CD14-positive monocyte (primary cell): Measurements from ENCODE around the gene TACC3. TPM values are rescaled to one million over a fixed set of nuclear protein-coding genes. Genes with fewer than 3 reads are reported as not detected.

Source experiments
- DNase-seq, 3 donors: peaks; one replicate each; pipeline ENCODE4 v3.0.0-alpha.2; 2011 to 2022
- H2AFZ ChIP-seq: 2 replicates; pipeline ENCODE4 v1.6.0; 2012; ENCODE audit warnings: mild to moderate bottlenecking, low read depth, low read length, inconsistent platforms; ENCODE audit not compliant: insufficient read depth, poor library complexity, severe bottlenecking
- H3K27ac ChIP-seq, 2 donors: 1 replicate in 1 of 2; 2 replicates in 1 of 2; pipeline ENCODE4 v1.5.1; 2012 to 2013; ENCODE audit warnings: low read length in 2 of 2, control low read depth in 1 of 2, inconsistent platforms in 1 of 2, low read depth in 1 of 2, mild to moderate bottlenecking in 1 of 2
- H3K27me3 ChIP-seq, 2 donors: one replicate each; pipeline versions ENCODE4 v1.6.0 to v1.6.1; 2011 to 2013; ENCODE audit warnings: low read length in 2 of 2; ENCODE audit not compliant: control insufficient read depth in 2 of 2, insufficient read depth in 2 of 2
- H3K36me3 ChIP-seq, 2 donors: replicated peaks in 1 of 2; 1 replicate in 1 of 2; 2 replicates in 1 of 2; pipeline versions ENCODE4 v1.5.1 to v1.6.1; 2012 to 2013; ENCODE audit warnings: low read length in 2 of 2, control low read depth in 1 of 2, inconsistent platforms in 1 of 2, mild to moderate bottlenecking in 1 of 2; ENCODE audit not compliant: insufficient read depth in 2 of 2, control insufficient read depth in 1 of 2
- H3K4me1 ChIP-seq, 2 donors: 1 replicate in 1 of 2; 2 replicates in 1 of 2; pipeline versions ENCODE4 v1.5.1 to v1.6.1; 2012 to 2013; ENCODE audit warnings: low read length in 2 of 2, control low read depth in 1 of 2, inconsistent platforms in 1 of 2, mild to moderate bottlenecking in 1 of 2, moderate library complexity in 1 of 2; ENCODE audit not compliant: insufficient read depth in 2 of 2, control insufficient read depth in 1 of 2
- H3K4me2 ChIP-seq: replicated peaks from 2 replicates; pipeline ENCODE3; 2012; ENCODE audit warnings: low read length, moderate library complexity, mild to moderate bottlenecking; ENCODE audit not compliant: poor library complexity, severe bottlenecking; ENCODE audit errors: extremely low read depth
- H3K4me3 ChIP-seq, 3 experiments: fragments of 200-600 bp in 1 of 3; sonication (generic) in 1 of 3; replicated peaks in 1 of 3; 1 replicate in 2 of 3; 2 replicates in 1 of 3; pipeline ENCODE4 v1.5.1; 2011 to 2013; ENCODE audit warnings: low read length in 3 of 3, mild to moderate bottlenecking in 3 of 3, control low read depth in 2 of 3, low read depth in 2 of 3, inconsistent platforms in 1 of 3, moderate library complexity in 1 of 3
- H3K79me2 ChIP-seq: 2 replicates; pipeline ENCODE4 v1.6.0; 2012; ENCODE audit warnings: mild to moderate bottlenecking, control low read depth, inconsistent platforms, low read length, moderate library complexity; ENCODE audit not compliant: insufficient read depth
- H3K9ac ChIP-seq: 2 replicates; pipeline ENCODE4 v1.6.0; 2017; ENCODE audit warnings: low read length, mild to moderate bottlenecking; ENCODE audit not compliant: insufficient read depth, poor library complexity, severe bottlenecking
- H3K9me3 ChIP-seq, 2 donors: replicated peaks in 1 of 2; 1 replicate in 1 of 2; 2 replicates in 1 of 2; pipeline versions ENCODE4 v1.5.1 to v1.6.1; 2012 to 2013; ENCODE audit warnings: low read length in 2 of 2, control low read depth in 1 of 2; ENCODE audit not compliant: control insufficient read depth in 1 of 2, insufficient read depth in 1 of 2
- H4K20me1 ChIP-seq: 2 replicates; pipeline ENCODE4 v1.6.0; 2012; ENCODE audit warnings: mild to moderate bottlenecking, low read length, control low read depth, moderate library complexity; ENCODE audit not compliant: insufficient read depth
- H3K27ac Mint-ChIP-seq, 7 donors: one replicate each; pipeline ENCODE4 v1.8.0; 2020; ENCODE audit warnings: mild to moderate bottlenecking in 7 of 7, mixed read lengths in 7 of 7, moderate library complexity in 6 of 7, inconsistent platforms in 2 of 7
- H3K27me3 Mint-ChIP-seq, 3 donors: one replicate each; pipeline ENCODE4 v1.8.0; 2021 to 2022; ENCODE audit warnings: low read depth in 3 of 3, mild to moderate bottlenecking in 3 of 3, mixed read lengths in 3 of 3, moderate library complexity in 3 of 3, inconsistent platforms in 1 of 3
- H3K36me3 Mint-ChIP-seq, 2 donors: one replicate each; pipeline ENCODE4 v1.8.0; 2020; ENCODE audit warnings: mixed read lengths in 2 of 2, inconsistent platforms in 1 of 2, mild to moderate bottlenecking in 1 of 2
- H3K4me1 Mint-ChIP-seq: one replicate; pipeline ENCODE4 v1.8.0; 2020; ENCODE audit warnings: mild to moderate bottlenecking, mixed read lengths
- H3K4me3 Mint-ChIP-seq, 2 donors: one replicate each; pipeline ENCODE4 v1.8.0; 2020; ENCODE audit warnings: mild to moderate bottlenecking in 2 of 2, mixed read lengths in 2 of 2, moderate library complexity in 1 of 2
- H3K9me3 Mint-ChIP-seq, 7 donors: one replicate each; pipeline ENCODE4 v1.8.0; 2020 to 2022; ENCODE audit warnings: mixed read lengths in 7 of 7, mild to moderate bottlenecking in 6 of 7, moderate library complexity in 6 of 7, inconsistent platforms in 2 of 7
- WGBS: methylation state at CpG from one replicate; pipeline ENCODE4 v1.1.5; 2013; ENCODE audit warnings: missing lambda C conversion rate; ENCODE audit not compliant: insufficient coverage; 5-methylcytosine and 5-hydroxymethylcytosine counted together
- intact Hi-C, 2 donors: fragments of 100-400 bp; cut with micrococcal nuclease; formaldehyde crosslinking; loops; one replicate each; pipeline versions ENCODE4 v1.15.0 to v1.15.1; 2023
- polyA plus RNA-seq, 3 donors: library from polyadenylated mRNA; depleted of rRNA in 1 of 3; unstranded in 2 of 3; stranded (reverse) in 1 of 3; fragments of 300-500 nt in 2 of 3; fragments of >200 nt in 1 of 3; fragmentation: Illumina TruSeq in 2 of 3; gene quantifications; 1 replicate in 2 of 3; 2 replicates in 1 of 3; pipeline ENCODE4 v1.2.3, GENCODE V29; 2012 to 2021
- TF ChIP-seq, protein P1 (sequence below): fragments of 200-600 bp; IDR thresholded peaks from one replicate; pipeline ENCODE4 v1.8.0; 2022; ENCODE audit warnings: antibody characterized with exemption, mild to moderate bottlenecking

TACC3 gene
- polyA plus RNA-seq, 3 donors: 43.7 to 84.2 (median 56.6) TPM

GRCh38 chr4:1754336-1754735, 33.0 kb downstream of the TACC3 start:
- Mint-ChIP-seq H3K4me1 (peaks cover 10% of the 10 kb centered on the region), H3K36me3 (no peaks in the 10 kb centered on the region), H3K27ac (peak overlapping the region in 1 of 7 donors; percentile 12), H3K9me3 (no peaks in the 10 kb centered on the region), H3K27me3 (peaks cover 0 to 2% (median 0%) of the 10 kb centered on the region in 3 donors), H3K4me3 (no peak overlapping the region)
- peaks cover 21 to 23% of the 10 kb centered on the region in 2 donors for H3K4me1 ChIP-seq
- DNase-seq: no peak
- intact Hi-C loops: loop anchor here in 1 of 2 donors (5.0 kb wide), 1 partner anchor 53 kb away; no protein-coding TSS in a partner anchor
- H3K4me2 ChIP-seq: no peak overlapping the region
- H3K36me3 ChIP-seq: no peaks in the 10 kb centered on the region
- WGBS: 77% methylated on average over 4 of the region's 5 CpGs
- H3K9ac ChIP-seq: no peak overlapping the region
- peak overlapping the region; percentile 95 for H2AFZ ChIP-seq
- no peak overlapping the region for H3K4me3 ChIP-seq
- no peak overlapping the region for H3K27ac ChIP-seq
- H3K79me2 ChIP-seq: no peaks in the 10 kb centered on the region
- H3K27me3 ChIP-seq: no peaks in the 10 kb centered on the region
- TF ChIP-seq, protein P1, sequence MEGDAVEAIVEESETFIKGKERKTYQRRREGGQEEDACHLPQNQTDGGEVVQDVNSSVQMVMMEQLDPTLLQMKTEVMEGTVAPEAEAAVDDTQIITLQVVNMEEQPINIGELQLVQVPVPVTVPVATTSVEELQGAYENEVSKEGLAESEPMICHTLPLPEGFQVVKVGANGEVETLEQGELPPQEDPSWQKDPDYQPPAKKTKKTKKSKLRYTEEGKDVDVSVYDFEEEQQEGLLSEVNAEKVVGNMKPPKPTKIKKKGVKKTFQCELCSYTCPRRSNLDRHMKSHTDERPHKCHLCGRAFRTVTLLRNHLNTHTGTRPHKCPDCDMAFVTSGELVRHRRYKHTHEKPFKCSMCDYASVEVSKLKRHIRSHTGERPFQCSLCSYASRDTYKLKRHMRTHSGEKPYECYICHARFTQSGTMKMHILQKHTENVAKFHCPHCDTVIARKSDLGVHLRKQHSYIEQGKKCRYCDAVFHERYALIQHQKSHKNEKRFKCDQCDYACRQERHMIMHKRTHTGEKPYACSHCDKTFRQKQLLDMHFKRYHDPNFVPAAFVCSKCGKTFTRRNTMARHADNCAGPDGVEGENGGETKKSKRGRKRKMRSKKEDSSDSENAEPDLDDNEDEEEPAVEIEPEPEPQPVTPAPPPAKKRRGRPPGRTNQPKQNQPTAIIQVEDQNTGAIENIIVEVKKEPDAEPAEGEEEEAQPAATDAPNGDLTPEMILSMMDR: no peak
- H3K9me3 ChIP-seq: no peaks in the 10 kb centered on the region
- H4K20me1 ChIP-seq: no peaks in the 10 kb centered on the region

DNA sequence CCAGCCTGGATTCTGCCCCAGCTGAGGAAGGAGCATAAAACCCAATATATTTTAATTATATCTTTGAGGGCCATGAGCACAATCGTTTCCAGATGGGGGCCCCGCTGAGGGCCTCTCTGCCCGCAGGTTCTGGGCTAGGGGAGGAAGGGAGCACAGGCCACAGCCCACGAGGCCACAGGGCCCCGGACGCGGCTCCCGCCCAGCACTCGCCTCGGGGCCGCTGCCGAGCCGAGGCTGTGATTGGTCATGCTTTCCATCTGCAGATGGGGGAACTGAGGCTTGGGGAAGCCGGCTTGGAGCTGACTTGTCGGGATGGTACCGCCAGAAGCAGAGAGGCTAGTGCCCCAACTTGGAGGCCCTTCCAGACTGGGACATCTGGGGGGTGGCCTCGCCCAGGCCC, 34.0 kb downstream of the TACC3 start:
- Histone ChIP-seq H3K4me3 (no peak overlapping the region), H3K36me3 (no peaks in the 10 kb centered on the region), H2AFZ (no peak overlapping the region), H3K79me2 (no peaks in the 10 kb centered on the region), H3K9me3 (no peaks in the 10 kb centered on the region), H3K4me2 (no peak overlapping the region), H3K9ac (no peak overlapping the region), H4K20me1 (no peaks in the 10 kb centered on the region), H3K4me1 (peaks cover 21 to 23% of the 10 kb centered on the region in 2 donors), H3K27me3 (no peaks in the 10 kb centered on the region), H3K27ac (no peak overlapping the region)
- peaks cover 0 to 1% (median 0%) of the 10 kb centered on the region in 7 donors for H3K9me3 Mint-ChIP-seq
- H3K27ac Mint-ChIP-seq: peak overlapping the region in 1 of 7 donors; percentile 36
- intact Hi-C loops: no loop called here
- peaks cover 0 to 2% (median 2%) of the 10 kb centered on the region in 3 donors for H3K27me3 Mint-ChIP-seq
- TF ChIP-seq, protein P1: no peak
- H3K4me3 Mint-ChIP-seq: no peak overlapping the region
- 83% methylated on average over 14 of the region's 17 CpGs for WGBS
- peaks cover 10% of the 10 kb centered on the region for H3K4me1 Mint-ChIP-seq
- H3K36me3 Mint-ChIP-seq: no peaks in the 10 kb centered on the region
- DNase-seq: no peak
